DLD1 (cell line): Measurements from ENCODE around the gene SENP3.
"Not testable (repeated sequence)": the region's sequence is repeated elsewhere in the genome, so short reads cannot be mapped to it uniquely, and the experiment has no call there.

Source experiments
- in situ Hi-C: cut with HindIII; loops from 2 replicates; pipeline ENCODE4 v1.10.0; 2017; ENCODE audit warnings: low sequenced_read_pairs

Gene SENP3

DNA sequence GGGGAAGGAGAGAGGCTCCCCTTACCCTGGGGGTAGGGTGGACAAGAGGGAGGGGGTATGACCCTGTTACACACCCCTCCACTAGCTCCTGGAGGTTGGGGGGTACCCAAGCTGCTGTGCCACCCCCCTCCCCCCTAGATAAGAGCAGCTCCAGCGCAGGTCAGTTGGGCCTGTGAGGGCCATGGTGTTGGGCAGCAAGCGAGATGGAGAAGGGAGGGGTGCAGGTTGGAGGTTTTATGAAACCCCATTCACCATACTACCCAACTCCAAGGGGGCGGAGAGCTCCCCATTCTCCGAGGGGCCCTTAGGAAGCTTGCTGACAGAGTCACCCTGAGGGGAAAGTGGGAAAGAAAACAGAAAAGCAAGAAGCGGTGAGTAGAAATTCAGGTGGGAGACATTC lies 29.9 kb downstream of the SENP3 start:
- in situ Hi-C loops, result no loop called here

DNA sequence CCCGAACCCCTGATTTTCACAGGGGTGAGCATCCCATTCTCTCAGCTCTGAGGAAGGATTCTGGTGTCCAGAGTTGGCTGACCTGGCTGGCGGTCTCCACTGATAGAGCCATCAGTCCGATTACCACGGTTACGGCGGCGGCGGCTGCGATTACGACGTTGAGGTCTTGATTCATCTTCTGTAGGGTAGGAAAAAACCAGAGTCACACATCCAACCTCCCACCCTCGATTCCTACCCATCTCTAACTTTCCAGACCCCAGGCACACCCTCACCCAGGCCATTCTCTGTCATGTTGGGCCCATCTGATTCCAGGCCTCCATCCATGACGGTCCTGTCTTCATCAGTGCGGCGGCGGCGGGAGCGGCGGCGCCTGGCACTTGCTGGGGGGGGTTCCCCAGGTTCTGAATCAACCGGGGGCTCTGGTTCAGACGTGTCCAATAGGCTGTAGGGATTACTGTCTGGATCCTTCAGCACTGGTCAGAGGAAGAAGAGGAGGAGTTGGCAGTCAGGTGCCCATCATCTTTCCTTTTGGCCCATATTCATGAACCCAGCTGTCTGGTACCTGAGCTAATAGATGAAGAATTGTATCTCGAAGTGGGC lies 30.8 kb downstream of the SENP3 start:
- in situ Hi-C loops, result no loop called here

DNA sequence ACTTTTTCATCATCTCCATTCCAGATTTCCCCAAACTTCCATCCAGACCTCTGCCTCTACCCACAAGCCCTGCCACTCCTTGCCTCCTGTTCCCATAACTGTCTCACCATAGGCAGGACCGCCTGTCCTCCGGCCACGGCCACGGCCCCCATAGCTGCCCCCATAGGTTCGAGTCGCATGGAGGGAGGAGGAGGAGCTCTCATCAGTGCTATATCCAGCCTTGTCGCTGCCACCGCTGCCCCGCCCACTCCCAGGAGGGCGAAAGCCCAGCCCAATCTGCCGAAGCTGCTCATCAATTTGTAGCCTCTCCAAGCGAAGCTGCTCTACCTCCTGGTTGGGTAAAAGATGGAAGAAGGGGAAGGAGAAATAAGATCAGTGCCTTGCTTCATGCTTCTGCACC lies 31.6 kb downstream of the SENP3 start:
- in situ Hi-C loops, result no loop called here

DNA sequence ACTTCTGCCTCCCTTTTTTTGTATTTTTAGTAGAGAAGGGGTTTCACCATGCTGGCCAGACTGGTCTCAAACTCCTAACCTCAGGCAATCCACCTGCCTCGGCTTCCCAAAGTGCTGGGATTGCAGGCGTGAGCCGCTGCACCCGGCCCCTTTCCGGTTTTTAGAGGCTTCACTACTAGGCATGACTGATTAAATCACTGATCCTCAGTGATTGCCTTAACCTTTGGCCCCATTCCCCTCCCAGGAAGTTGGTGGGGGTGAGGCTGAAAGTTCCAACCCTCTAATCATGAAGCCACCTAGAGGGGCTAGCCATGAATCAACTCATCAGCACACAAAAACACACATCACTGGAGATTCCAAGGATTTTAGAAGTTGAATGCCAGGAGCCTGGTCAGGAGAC lies 35.8 kb downstream of the SENP3 start:
- in situ Hi-C loops, result not testable (repeated sequence)

DNA sequence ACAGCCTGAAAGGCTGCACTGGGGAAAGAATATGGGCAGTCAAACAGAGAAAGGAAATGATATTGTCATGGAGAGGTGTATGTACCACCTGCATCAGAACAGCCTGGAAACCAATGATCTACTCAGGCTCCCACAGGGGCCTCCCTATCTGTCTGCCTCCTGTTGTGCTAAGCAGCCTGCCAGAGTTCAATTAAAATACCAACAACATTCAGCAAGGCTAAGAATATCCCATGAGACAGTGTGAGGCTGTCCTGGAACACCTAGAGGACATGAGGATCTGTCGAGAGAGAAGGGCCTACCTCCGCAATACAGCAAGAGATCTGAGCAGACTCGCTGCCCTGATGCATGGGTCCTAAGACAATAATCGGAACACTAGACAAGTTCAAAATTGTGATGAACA lies 44.6 kb downstream of the SENP3 start:
- in situ Hi-C loops, result no loop called here

DNA sequence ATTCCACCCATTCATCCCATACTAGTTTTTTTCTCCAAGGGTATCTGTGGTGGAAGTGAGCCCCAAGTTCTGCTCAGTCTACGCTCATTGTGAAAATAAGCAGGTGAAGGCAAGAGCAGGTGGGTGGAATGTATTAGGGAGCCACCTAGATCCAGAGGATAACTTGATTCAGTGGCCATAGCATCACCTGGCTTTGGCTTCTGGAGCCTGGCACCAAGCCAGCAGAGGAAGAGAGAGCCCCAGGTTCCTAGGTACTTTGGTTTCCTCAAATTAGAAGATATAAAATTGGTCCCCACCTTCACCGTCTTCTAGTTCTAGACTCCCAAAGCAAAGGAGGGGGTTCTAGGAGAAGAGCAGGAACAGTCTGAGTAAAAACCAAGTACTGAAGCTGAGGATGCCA lies 48.9 kb downstream of the SENP3 start:
- in situ Hi-C loops, result no loop called here

DNA sequence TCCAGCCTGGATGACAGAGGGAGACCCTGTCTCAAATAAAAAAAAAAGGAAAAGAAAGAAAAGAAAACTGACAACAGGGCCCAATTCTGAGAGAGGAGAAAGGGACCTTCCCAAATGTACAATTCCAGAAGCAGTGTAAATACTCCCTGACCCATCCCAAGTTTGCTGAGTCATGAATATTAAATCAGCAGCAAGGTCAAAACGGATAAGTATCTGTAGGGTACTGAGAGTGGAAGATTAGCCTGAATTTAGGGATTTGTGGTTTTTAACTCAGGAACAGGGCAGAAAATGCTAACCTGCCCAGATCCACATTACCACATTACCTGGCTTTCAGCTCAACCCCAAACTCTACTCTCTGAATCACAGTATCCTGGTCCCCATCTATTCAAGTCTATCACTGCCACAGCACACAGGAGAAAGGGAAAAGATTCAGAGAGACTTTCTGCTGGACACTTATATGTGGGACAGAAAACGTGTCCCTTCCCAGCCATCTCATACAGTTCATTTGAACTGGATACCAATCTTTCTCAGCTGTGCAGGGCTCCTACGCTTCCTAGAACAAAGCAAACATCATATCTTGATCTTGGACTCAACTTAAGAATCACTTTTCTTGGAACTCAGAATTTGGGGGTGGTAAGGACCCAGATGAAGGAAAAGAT lies 50.0 kb downstream of the SENP3 start:
- in situ Hi-C loops, result no loop called here

DNA sequence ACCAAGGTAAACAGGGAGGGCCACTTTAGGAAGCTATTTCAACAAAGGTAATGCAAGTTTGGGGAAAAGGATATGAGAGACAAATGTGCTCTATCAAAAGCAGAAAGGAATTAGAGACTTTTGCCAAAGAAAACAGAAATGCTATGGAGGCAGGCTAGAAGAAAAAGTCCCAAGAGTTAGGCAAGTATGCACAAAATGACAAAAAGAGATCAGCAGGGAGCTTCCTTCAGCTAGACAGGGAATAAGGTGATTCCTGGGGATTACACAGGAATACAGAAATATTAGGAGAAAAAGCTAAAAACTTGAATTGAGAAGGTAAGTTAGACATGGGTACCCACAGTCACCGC lies 50.5 kb downstream of the SENP3 start:
- in situ Hi-C loops, result no loop called here

DNA sequence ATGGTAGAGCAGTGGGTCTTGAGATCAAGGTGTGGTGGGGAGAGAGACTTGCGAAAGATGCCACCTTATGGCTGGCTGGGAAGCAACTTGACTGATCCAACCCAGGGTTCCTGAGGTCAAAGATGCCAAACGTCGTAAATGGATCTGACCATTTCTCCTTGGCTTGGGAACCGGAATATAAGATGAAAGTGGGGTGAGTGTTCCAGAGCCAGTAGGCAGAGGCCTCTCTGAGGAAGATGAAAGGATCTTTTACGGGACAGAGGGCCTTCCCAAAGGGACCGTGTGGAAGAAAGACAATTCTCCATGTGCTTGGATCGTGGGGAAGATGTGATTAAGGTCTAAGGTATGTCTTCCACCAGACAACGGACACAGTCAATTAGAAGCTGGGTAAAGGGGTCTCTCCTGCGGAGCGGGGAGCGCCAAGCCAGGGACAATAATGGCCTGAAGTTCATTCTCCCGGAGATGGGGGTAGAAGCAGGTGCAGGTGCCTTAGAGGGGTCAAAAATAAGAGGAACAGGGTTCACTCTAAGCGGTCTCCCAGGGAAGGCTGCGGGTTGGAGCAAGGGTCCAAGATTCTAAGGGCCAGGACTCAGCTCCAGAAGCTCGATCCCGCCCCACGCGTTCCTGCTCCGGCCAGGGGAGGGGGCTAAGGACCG lies 52.2 kb downstream of the SENP3 start:
- in situ Hi-C loops, result no loop called here

DNA sequence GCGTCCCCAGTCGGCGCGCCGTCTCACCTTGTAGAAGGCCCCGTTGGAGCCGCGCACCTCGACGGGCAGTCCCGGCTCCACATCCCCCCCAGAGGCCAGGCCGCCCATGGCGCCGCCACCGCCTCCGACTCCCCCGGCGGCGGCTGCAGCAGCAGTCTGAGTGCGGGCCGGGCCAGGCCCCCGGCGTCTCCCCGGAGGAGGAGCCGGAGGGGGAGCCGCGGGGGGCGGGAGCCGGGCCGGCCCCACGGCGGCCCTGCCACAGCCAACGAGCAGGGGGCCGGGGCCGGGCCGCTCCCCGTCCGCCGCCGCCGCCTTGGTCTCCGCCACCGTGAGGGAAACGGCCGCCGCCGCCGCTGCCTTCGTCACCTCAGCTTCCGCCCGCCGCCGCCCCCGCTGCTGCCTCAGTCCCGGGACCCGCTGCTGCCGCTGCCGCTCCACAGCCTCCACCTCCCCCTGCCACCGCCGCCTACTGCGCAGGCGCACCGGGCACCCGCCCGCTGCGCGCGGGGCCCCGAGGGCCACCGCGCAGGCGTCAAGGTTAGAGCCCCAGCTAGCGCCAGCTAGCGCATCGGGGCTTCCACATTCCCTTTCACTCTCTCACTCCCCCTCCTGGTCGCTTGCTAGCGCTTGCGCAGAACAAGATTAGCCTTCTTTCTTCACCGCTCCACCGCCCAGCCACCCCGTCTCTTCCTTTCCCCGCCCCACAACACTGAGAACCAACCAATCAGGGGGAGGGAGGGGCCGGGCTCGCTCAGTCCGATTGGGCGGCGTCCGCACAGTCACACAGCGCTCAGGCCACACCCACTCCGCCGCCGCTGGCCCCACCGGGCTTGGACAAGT lies 52.9 kb downstream of the SENP3 start, which contains the start of gene FXR2:
TSS of gene FXR2 (minus strand) at position 473 of the 840 bp plus-strand sequence. CDS start at position 108, 365 bp downstream.
- in situ Hi-C loops, result no loop called here

DNA sequence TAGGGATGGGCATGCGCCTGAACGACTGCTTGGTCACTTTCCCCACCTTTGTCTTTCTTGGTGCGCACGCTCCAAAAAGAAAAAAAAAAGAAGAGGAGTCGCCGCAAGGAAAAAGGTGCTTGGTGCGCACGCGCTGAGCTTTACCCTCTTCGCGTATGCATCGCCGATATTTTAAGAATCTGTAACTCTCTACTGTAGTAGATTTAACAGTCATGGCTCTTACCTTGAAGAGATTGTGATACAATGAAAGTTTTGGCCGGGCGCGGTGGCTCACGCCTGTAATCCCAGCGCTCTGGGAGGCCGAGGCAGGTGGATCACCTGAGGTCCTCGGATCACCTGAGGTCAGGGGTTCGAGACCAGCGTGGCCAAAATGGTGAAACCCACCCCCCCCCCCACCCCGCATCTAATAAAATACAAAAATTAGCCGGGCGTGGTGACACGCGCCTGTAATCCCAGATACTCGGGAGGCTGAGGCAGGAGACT lies 53.6 kb downstream of the SENP3 start:
- in situ Hi-C loops, result no loop called here

DNA sequence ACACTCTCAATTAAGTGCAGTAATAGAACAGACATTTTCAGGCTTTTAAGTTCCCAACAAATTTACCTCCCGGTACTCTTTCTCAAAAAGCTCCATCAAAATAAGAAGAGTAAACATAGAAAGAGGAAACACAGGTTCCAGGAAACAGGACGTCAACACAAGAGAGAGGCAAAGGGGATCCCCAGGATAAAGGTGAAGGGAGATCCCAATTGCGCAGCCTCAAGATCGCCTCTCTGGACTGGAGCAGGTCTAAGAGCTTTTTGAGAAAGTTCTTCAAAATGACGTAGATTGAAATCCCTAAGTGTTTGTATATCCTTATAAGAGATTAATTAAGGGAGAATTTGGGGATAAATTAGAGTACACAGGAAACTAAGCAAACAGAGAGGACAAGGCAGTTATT lies 56.9 kb downstream of the SENP3 start:
- in situ Hi-C loops, result no loop called here

DNA sequence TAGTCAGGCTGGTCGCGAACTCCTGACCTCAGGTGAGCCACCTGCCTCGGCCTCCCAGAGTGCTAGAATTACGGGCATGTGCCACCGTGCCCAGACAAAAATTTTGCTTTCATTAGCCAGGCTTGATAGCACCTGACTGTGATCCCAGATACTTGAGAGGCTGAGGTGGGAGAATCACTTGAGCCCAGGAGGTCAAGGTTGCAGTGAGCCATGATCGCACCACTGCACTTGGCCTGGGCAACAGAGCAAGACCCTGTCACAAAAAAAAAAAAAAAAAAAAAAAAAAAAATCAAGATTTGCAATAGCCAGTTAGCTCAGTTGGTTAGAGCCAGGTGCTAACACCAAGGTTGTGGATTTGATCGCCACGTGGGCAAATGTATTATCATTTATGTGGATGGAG lies 59.1 kb downstream of the SENP3 start:
- in situ Hi-C loops, result no loop called here
